AG09309 (cell line): ENCODE results near the gene CEP85L.

Source experiments
- DNase-seq: peaks from one replicate; pipeline ENCODE4 v3.0.0-alpha.2; 2010; ENCODE audit warnings: low read depth
- H3K4me3 ChIP-seq: 2 replicates; pipeline ENCODE4 v1.5.1; 2011; ENCODE audit warnings: mild to moderate bottlenecking, low read depth, low read length, moderate library complexity; ENCODE audit not compliant: control insufficient read depth
- CTCF ChIP-seq: IDR thresholded peaks from 2 replicates; pipeline ENCODE4 v1.5.1; 2011; ENCODE audit warnings: mild to moderate bottlenecking, low read depth, low read length, inconsistent platforms; ENCODE audit not compliant: insufficient read depth, control insufficient read depth; ENCODE audit errors: missing control alignments

CEP85L gene

GRCh38 chr6:118597636-118598035, 53.8 kb downstream of the CEP85L start:
- H3K4me3 ChIP-seq: no peak overlapping the region
- no peak for DNase-seq
- TF ChIP-seq CTCF: no peak

- H3K4me3 ChIP-seq: no peak overlapping the region
- TF ChIP-seq CTCF: no peak
- no peak for DNase-seq
These were observed 54.5 kb downstream of the CEP85L start for GRCh38 chr6:118596774-118597320.

GRCh38 chr6:118594877-118595276, 56.5 kb downstream of the CEP85L start:
- H3K4me3 ChIP-seq: no peak overlapping the region
- DNase-seq: no peak
- TF ChIP-seq CTCF: no peak

- DNase-seq: no peak
- no peak for TF ChIP-seq CTCF
These were observed 59.5 kb downstream of the CEP85L start for GRCh38 chr6:118591897-118592296.

GRCh38 chr6:118589649-118590365, 61.6 kb downstream of the CEP85L start:
- no peak for TF ChIP-seq CTCF
- no peak for DNase-seq
- H3K4me3 ChIP-seq: no peak overlapping the region

More at GRCh38 chr6:118591897-118592296, 59.5 kb downstream of the CEP85L start:
- H3K4me3 ChIP-seq: no peak overlapping the region

GRCh38 chr6:118589186-118589585, 62.2 kb downstream of the CEP85L start:
- DNase-seq: no peak
- TF ChIP-seq CTCF: no peak
- no peak overlapping the region for H3K4me3 ChIP-seq
